Lung microvascular endothelial cell (primary cell): ENCODE results near the gene RDH16. TPM values are rescaled to one million over a fixed set of nuclear protein-coding genes. Genes with fewer than 3 reads are reported as not detected.
"Not testable (repeated sequence)": the region's sequence is repeated elsewhere in the genome, so short reads cannot be mapped to it uniquely, and the experiment has no call there.

Experiments
- DNase-seq, 2 donors: peaks; one replicate each; pipeline versions ENCODE4 v3.0.0 to v3.0.0-alpha.2; 2010; ENCODE audit warnings: low read depth in 2 of 2
- total RNA-seq: library from RNA; depleted of rRNA; stranded (reverse); fragments of >200 nt; gene quantifications from 2 replicates; pipeline ENCODE4 v1.2.1, GENCODE V29; 2014

RDH16 gene
- total RNA-seq, 1 donor from 2014 or later, result under 0.01 TPM

- no peak for DNase-seq
Measured at GRCh38 chr12:56954057-56954957, 3.1 kb downstream of the RDH16 start.

DNA sequence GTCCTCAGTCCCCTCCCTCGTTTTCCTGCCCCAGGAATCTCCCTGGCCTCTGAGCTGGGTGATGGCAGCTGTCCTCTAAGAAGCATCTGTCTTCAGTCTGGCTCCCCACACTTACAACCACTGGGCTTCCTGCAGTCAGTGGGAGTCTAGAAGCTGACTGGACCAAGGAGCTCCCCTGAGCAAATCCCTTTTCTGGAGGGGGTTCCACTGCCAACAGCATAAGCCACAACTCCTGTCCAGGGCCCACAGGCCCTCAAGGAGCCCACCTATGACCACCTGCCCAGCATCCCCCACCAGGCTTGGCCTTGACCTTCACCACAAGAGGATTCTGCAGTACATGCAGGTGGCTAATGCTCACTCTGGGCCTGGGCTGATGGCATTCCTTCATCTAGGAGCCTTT, 4.1 kb downstream of the RDH16 start:
- DNase-seq, result no peak

DNA sequence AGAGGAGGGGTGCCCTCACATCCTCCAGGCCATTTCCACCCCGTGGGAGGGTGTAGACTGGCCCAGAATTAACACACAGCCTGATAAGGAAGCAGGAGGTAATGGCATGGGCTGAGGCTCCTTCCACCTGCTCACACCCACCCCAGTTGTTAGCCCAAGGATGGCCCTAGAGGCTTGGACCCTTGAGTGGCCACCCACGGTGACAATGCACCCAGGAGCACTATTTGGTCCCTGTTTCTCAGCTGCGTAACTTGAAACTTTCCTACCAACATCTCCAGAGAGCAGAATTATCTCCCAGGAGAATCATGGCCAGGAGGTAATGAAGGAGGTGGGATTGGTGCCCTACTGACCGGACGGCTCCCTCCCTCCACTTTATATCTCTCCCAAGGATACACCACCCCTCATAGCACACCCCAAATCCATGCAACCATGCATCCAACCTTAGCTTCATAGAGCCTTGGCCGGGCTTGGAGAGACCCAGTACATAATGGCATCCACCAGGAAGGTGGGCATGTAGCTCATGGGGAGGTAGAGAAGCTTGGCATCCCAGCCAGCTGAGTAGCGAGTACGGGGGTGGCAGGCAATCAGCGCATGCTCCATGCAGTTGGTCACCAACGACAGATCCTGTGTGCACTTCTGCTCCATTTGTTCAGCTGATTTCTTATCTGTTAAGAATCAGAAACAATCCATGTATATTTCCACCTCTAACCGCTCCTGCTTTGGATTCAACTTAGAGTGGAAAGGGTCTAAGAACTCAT, 5.6 kb downstream of the RDH16 start:
- DNase-seq, result no peak

DNA sequence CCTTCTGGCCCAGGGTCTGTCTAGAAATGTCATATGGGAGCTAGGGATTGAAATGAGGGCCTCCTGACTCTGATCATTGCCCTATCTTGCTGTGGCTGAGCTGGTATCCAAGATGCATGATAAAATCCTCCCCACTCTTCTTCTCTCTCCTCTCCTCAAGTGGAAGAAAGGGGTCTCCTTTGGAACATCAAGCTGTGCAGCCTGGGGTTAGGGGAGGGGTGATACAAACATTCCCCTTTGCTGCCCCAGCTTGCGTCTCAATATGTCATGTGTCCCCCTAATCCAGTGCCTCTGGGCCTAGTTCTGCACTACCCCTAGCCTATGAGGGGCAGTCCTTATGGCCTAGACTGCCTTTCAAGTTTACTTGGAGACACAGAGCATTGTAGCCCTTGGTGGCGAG, 8.5 kb downstream of the RDH16 start:
- no peak for DNase-seq

GRCh38 chr12:56948457-56948777, 9.0 kb downstream of the RDH16 start:
- DNase-seq, result no peak

DNA sequence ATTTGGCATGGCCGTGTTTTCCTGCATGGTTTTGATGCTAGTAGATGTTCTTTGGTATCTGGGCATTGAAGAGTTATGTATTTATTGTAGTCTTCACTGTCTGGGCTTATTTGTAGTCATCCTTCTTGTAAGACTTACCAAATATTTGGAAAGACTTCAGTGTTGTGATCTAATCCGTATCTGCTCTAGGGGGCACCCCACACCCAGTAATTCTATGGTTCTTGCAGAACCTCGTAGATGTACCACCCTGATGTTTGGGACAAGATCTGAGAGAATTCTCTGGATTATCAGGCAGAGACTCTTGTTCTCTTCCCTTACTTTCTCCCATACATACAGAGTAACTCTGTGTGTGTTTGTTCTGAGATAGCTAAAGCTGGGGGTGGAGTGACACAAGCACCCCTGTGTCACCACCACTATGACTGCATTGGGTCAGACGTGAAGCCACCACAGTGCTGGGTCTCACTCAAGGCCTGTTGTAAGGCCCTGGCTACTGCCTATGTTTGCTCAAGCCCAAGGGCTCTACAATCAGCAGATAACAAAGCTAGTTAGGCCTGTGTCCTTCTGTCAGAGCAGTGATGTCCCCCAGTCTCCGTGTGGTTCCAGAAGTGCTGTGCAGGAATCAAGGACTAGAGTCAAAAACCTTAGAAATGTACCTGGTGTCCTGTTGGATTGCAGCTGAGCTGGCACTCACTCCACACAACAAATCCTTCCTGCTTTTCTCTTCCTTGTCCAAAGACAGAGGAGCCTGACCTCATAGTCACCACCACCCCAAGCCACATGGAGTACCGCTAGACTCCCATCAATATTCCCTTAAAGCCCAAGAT, 9.6 kb downstream of the RDH16 start:
- DNase-seq, result peak; percentile 35 to 53

DNA sequence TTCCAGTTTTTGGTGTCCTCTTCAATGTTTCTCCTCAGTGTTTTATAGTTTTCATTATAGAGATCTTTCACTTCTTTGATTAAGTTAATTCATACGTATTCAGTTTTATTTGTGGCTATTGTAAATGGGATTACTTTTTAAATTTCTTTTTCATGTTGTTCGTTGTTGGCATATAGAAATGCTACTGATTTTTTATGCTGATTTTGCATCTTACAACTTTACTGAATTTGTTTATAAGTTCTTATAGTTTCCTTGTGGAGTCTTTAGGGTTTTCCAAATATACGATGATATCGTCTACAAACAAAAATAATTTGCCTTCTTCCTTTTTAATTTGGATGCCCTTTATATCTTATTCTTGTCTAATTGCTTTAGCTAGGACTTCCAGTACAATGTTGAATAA, 13.5 kb downstream of the RDH16 start:
- DNase-seq, result no peak

GRCh38 chr12:56943374-56943773, 14.0 kb downstream of the RDH16 start:
- DNase-seq, result not testable (repeated sequence)

DNA sequence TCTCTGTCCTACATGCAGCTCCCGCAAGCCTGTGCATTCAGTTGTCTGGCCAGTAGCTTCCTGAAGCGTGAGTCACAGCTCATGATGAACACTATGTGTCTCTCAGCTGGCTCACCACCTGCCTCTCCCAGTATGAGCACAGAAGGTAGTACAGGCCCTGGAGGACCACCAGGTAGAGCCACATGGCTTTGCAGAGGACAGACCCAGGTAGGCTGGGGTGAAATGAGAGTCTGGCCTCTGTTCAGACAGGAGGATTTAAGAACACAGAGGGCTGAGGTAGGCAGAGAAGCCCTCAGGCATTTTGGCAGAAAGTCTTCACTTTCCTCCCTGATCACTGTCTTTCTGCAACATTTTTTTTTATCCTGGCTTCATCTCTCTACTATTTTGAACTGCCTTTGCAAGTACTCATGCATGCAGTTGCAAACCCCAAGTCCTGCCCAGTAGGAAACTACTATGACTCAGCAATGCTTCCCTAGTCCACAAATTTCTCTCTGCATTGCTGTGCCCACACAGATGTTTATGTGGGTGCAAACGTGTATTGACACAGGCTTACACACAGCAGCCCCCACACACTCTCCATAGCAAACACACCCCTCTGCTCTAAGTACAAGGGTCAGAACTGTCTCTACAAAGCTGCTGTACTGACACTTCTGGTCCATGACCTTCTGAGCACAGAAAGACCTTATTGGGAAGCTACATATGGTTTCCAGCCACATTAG, 15.9 kb downstream of the RDH16 start:
- peak; percentile 50 to 53 for DNase-seq

DNA sequence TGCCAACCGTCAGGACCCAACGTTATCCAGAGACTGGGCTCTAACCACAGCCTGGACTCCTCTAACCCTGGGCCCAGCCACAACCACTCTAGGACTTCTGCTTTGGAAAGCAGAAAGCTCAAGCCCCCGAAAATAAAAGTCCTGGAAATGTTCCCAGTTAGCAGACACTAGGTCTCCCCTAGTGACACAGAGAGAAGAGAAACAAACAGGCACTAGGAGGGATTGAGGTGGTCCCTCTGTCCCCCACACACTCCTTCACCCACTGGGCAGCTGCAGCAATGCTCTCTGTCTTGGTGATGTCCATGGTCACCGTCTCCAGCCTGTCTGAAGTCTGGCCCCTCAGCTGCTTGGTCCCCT, 16.5 kb downstream of the RDH16 start:
- not testable (repeated sequence) for DNase-seq

DNA sequence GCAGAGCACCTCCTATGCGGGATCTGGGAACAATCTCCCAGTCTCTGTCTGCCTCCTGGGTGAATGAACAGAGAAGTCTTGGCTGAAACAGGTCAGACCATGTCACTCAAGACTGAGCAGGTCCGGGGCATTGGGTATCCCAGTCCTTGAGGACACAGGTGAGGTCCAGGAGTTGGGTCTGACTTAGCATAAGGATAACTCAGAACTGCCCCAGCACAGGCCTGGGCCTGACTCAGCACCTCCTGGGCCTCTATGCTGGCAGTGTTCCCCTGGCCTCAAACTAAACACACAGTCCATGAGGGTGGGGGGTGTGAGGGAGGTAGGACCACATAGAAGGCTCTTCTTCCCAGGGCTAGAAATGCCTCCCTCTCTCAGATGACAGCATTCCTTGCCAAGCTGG, 21.7 kb downstream of the RDH16 start:
- no peak for DNase-seq

GRCh38 chr12:56935157-56935556, 22.3 kb downstream of the RDH16 start:
- DNase-seq, result no peak

- no peak for DNase-seq
Measured at GRCh38 chr12:56933826-56934625, 23.4 kb downstream of the RDH16 start, which contains the start of gene SDR9C7. TSS of gene SDR9C7 (minus strand) at chr12:56934408. CDS start at chr12:56934261, 147 bp downstream.

- DNase-seq, result no peak
Measured at GRCh38 chr12:56932867-56933266, 24.5 kb downstream of the RDH16 start.

DNA sequence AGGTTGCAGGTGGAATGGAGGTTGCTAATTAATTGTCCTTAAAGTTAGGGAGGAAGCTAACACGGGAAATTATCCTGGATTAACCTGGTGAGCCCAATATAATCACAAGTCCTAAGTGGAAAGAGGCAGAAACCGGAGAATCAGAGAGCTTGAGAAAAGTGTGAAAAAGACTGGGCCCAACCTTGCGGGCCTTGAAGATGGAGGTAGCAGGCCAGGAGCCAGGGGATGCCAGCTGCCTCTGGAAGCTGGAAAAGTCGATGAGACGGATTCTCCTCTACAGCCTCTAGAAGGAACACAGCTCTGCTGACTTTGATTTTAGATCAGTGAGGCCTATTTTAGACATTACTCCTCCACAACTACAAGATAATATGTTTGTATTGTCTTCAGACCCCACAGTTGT, 25.3 kb downstream of the RDH16 start:
- no peak for DNase-seq

DNA sequence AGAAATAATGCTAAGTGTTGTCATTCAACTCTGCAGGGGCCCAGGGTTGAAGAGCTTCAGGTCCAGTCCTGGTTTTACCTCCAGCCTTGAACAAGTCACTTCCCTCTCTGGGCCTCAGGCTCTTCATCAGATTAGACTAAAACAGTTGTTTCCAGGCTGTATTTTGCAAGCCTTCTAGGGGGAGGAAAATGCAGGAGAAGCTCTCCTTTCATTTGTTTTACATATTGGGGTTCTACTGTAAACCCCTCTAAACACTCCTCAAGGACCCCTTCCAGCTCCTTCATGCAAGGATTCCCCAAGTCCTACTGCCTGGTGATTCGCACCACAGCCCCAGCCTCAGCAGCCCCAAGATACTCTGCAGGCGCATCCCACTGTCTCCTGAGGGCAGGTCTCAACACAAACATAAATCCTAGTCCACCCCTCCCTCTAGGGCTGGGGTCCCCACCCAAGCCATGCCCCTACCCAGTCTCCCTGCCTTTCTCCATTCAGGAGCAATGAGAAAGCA, 25.9 kb downstream of the RDH16 start:
- DNase-seq, result peak; percentile 38 to 66

GRCh38 chr12:56930241-56930640, 27.2 kb downstream of the RDH16 start:
- DNase-seq, result no peak

DNA sequence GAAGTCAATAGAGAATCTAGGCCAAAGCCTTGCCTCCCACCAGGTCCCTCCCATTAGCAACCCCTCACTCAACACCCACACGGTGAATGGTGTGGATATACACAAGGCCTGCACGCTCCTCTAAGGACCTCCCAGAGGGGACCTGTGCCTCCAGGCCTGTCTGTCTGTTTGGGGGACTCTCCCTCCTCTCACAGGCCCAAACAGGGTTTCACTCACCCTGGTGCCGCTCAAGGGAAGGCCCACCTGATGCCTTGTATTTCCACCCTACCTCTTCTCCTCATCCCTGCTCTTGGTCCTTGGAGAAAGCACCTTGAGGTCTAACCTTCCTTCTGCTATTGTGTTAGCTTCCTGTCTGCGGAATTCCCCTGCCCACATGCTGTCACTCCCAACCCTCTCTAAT, 27.6 kb downstream of the RDH16 start:
- DNase-seq, result no peak

- no peak for DNase-seq
Measured at GRCh38 chr12:56928262-56928661, 29.1 kb downstream of the RDH16 start.

GRCh38 chr12:56927281-56927680, 30.1 kb downstream of the RDH16 start:
- no peak for DNase-seq
